B cell (primary cell): Measurements from ENCODE around the gene SLC12A1. TPM values are rescaled to one million over a fixed set of nuclear protein-coding genes. Genes with fewer than 3 reads are reported as not detected.
A peak's percentile ranks its signal among the peaks of the same experiment; 100 is the strongest.

Source experiments
- ATAC-seq: fragments of 200-7000 bp; cut with Tn5 transposase; one replicate; pipeline ENCODE4 v1.10.0; 2021; ENCODE audit warnings: low read depth, mild to moderate bottlenecking, moderate number of reproducible peaks, moderate library complexity
- CTCF ChIA-PET: fragments of 350-600 bp; sonication (Branson Sonifier 250); formaldehyde crosslinking; loops from one replicate; lab custom pipeline; 2021; ENCODE audit warnings: antibody characterized with exemption, inconsistent platforms; lab: Charles Lee
- POLR2A ChIA-PET: fragments of 350-600 bp; sonication (Branson Sonifier 250); formaldehyde crosslinking; loops from one replicate; lab custom pipeline; 2021; ENCODE audit warnings: antibody characterized with exemption; lab: Charles Lee
- DNase-seq: peaks from one replicate; pipeline ENCODE4 v3.0.0; 2013
- H2AFZ ChIP-seq: 2 replicates; pipeline ENCODE4 v1.6.1; 2012; ENCODE audit warnings: mild to moderate bottlenecking, low read depth, low read length; ENCODE audit not compliant: insufficient read depth, poor library complexity, severe bottlenecking
- H3K27ac ChIP-seq, 2 donors: 1 replicate in 1 of 2; 2 replicates in 1 of 2; pipeline ENCODE4 v1.5.1; 2012 to 2013; ENCODE audit warnings: low read length in 2 of 2, mild to moderate bottlenecking in 2 of 2, moderate library complexity in 1 of 2
- H3K27me3 ChIP-seq, 4 experiments: fragments of 200-600 bp in 1 of 4; sonication (generic) in 1 of 4; replicated peaks in 1 of 4; 1 replicate in 2 of 4; 2 replicates in 2 of 4; pipeline versions ENCODE4 v1.6.1 to v1.7.0; 2013 to 2016; ENCODE audit warnings: low read length in 3 of 4, mild to moderate bottlenecking in 2 of 4, mixed read lengths in 1 of 4, moderate library complexity in 1 of 4; ENCODE audit not compliant: insufficient read depth in 4 of 4, control insufficient read depth in 3 of 4; ENCODE audit errors: control extremely low read depth in 1 of 4
- H3K36me3 ChIP-seq, 2 experiments: replicated peaks in 1 of 2; 1 replicate in 1 of 2; 2 replicates in 1 of 2; pipeline versions ENCODE4 v1.6.1 to v1.7.1; 2013; ENCODE audit warnings: low read length in 1 of 2; ENCODE audit not compliant: insufficient read depth in 2 of 2, control insufficient read depth in 1 of 2; ENCODE audit errors: control extremely low read depth in 1 of 2, extremely low read depth in 1 of 2
- H3K4me1 ChIP-seq, 2 donors: fragments of 200-600 bp in 1 of 2; sonication (generic) in 1 of 2; 1 replicate in 1 of 2; 2 replicates in 1 of 2; pipeline versions ENCODE4 v1.5.1 to v1.6.1; 2013 to 2017; ENCODE audit warnings: low read length in 2 of 2; ENCODE audit not compliant: control insufficient read depth in 2 of 2, insufficient read depth in 2 of 2
- H3K4me2 ChIP-seq: replicated peaks from 2 replicates; pipeline ENCODE3; 2012; ENCODE audit warnings: mild to moderate bottlenecking, low read depth, low read length; ENCODE audit not compliant: poor library complexity, severe bottlenecking
- H3K4me3 ChIP-seq, 5 experiments: fragments of 200-600 bp in 1 of 5; sonication (generic) in 1 of 5; 1 replicate in 3 of 5; 2 replicates in 2 of 5; pipeline versions ENCODE4 v1.5.1 to v1.7.0; 2011 to 2016; ENCODE audit warnings: low read length in 4 of 5, mild to moderate bottlenecking in 4 of 5, low read depth in 2 of 5, control low read depth in 1 of 5, moderate library complexity in 1 of 5; ENCODE audit not compliant: insufficient read depth in 1 of 5; ENCODE audit errors: control extremely low read depth in 1 of 5, extremely low read depth in 1 of 5
- H3K79me2 ChIP-seq: fragments of 200-600 bp; sonication (generic); one replicate; pipeline ENCODE4 v1.6.0; 2016; ENCODE audit warnings: low read length; ENCODE audit not compliant: control insufficient read depth, insufficient read depth
- H3K9ac ChIP-seq: fragments of 200-600 bp; sonication (generic); 2 replicates; pipeline ENCODE4 v1.6.1; 2017; ENCODE audit warnings: mild to moderate bottlenecking, low read length, moderate library complexity
- H3K9me3 ChIP-seq, 3 donors: one replicate each; pipeline versions ENCODE4 v1.6.1 to v1.7.1; 2013; ENCODE audit warnings: low read length in 2 of 3; ENCODE audit not compliant: control insufficient read depth in 2 of 3, insufficient read depth in 1 of 3; ENCODE audit errors: control extremely low read depth in 1 of 3
- H4K20me1 ChIP-seq: 2 replicates; pipeline ENCODE4 v1.6.0; 2012; ENCODE audit warnings: mild to moderate bottlenecking, low read length; ENCODE audit not compliant: insufficient read depth, control insufficient read depth, poor library complexity, severe bottlenecking
- H3K27ac Mint-ChIP-seq: one replicate; pipeline ENCODE4 v1.8.0; 2021; ENCODE audit warnings: mixed read lengths
- H3K27me3 Mint-ChIP-seq: one replicate; pipeline ENCODE4 v1.8.0; 2021; ENCODE audit warnings: mixed read lengths
- H3K4me1 Mint-ChIP-seq: one replicate; pipeline ENCODE4 v1.8.0; 2021; ENCODE audit warnings: mixed read lengths
- H3K4me3 Mint-ChIP-seq: one replicate; pipeline ENCODE4 v1.8.0; 2021; ENCODE audit warnings: mixed read lengths
- H3K9me3 Mint-ChIP-seq: one replicate; pipeline ENCODE4 v1.8.0; 2022; ENCODE audit warnings: mixed read lengths; ENCODE audit not compliant: insufficient read depth
- CTCF ChIP-seq: fragments of 200-600 bp; IDR thresholded peaks from one replicate; pipeline ENCODE4 v1.8.0; 2022; ENCODE audit warnings: antibody characterized with exemption, mild to moderate bottlenecking
- EZH2 ChIP-seq: IDR thresholded peaks from 2 replicates; pipeline ENCODE4 v1.6.1; 2012; ENCODE audit warnings: borderline replicate concordance, low read depth, mild to moderate bottlenecking, moderate library complexity, low read length; ENCODE audit not compliant: insufficient read depth, poor library complexity, severe bottlenecking
- WGBS: methylation state at CpG from one replicate; pipeline ENCODE4 v1.1.5; 2013; ENCODE audit warnings: missing lambda C conversion rate; ENCODE audit not compliant: insufficient coverage; 5-methylcytosine and 5-hydroxymethylcytosine counted together
- intact Hi-C: fragments of 100-400 bp; cut with micrococcal nuclease; formaldehyde crosslinking; loops from one replicate; pipeline ENCODE4 v1.10.0; 2022
- polyA plus RNA-seq: library from polyadenylated mRNA; depleted of rRNA; stranded (reverse); fragments of >200 nt; gene quantifications from 2 replicates; pipeline ENCODE4 v1.2.3, GENCODE V29; 2012
- total RNA-seq, 2 donors: library from RNA; stranded (reverse); fragments of 120-200 nt in 1 of 2; gene quantifications; 1 replicate in 1 of 2; 2 replicates in 1 of 2; pipeline versions ENCODE4 v1.2.3 to v1.2.4, GENCODE V29; 2013 to 2022

The SLC12A1 gene
- total and polyA plus RNA-seq, 2 donors (not counting 1 experiment from before 2014, with no cell fraction given) = not detected

DNA sequence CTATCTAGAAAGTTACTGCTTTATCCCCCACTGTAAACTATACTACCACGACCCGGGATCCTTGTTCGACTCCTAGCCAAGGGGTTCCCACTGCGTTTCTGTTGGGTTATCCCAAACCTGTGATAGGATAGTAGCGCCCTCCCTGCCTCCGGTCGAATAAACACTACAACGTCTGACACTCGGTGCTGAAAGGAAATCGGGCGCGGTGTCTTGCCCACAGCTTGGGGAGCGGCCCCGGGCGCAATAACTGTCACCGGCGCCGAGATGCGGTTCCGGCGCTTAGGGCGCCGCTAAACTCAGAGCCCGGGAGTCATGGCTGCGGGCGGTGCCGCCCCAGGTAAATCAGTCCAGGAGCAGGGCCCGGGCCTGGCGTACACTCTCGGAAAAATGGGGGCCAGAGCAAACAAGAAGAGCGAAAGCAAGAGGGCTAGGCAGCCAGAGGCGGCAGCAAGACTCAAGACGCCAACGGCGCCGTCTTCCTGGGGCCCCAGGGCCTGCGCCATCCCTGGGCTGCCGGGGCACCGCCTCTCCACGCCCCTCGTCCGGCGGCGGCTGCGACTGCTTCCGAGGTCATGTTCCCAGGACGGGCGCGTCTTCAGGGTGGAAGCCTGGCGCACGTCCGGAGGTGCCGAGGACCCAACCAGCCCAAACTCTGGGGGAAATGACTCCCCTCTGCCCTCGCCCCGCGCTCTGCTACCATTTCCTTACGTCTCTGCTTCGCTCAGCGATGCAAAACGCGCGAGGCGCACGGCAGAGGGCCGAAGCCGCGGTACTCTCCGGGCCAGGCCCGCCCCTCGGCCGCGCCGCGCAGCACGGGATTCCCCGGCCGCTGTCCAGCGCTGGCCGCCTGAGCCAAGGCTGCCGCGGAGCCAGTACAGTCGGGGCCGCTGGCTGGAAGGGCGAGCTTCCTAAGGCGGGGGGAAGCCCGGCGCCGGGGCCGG is 125.0 kb downstream of the SLC12A1 start, which contains the start of gene DUT:
Gene DUT (plus strand): TSS at position 575 of the 941 bp plus-strand sequence. CDS start 87 bp downstream, at position 662.
- Histone ChIP-seq H2AFZ (peak within 1 kb of the TSS; percentile 84), H3K4me2 (peak within 1 kb of the TSS; percentile 90), H3K4me1 (peaks cover 15 to 17% of the 10 kb centered on the region in 2 donors), H3K9me3 (no peaks in the 10 kb centered on the region), H3K79me2 (no peaks in the 10 kb centered on the region), H3K36me3 (peaks cover 4 to 10% of the 10 kb centered on the region in 2 experiments), H3K9ac (peak within 1 kb of the TSS; percentile 82), H4K20me1 (no peaks in the 10 kb centered on the region), H3K4me3 (peak within 1 kb of the TSS; percentile 76 to 90 (median 77)), H3K27me3 (no peaks in the 10 kb centered on the region), H3K27ac (peak within 1 kb of the TSS; percentile 83 to 90)
- CTCF ChIA-PET = no interaction called here
- under 1% methylated on average over 83 of the region's 89 CpGs for WGBS
- H3K4me3 Mint-ChIP-seq = peak within 1 kb of the TSS; percentile 94
- H3K27ac Mint-ChIP-seq = peak within 1 kb of the TSS; percentile 95
- H3K4me1 Mint-ChIP-seq = peaks cover 25% of the 10 kb centered on the region
- DNase-seq = peak; percentile 89
- TF ChIP-seq CTCF (no peak), EZH2 (no peak)
- ATAC-seq = peak; percentile 78
- no peaks in the 10 kb centered on the region for H3K27me3 Mint-ChIP-seq
- no peaks in the 10 kb centered on the region for H3K9me3 Mint-ChIP-seq
- intact Hi-C loops = loop anchor here (1.0 to 2.0 kb wide), 4 partner anchors 152 to 1290 kb away; partner anchors contain the start of genes CEP152, DTWD1, FAM227B and MYEF2
- POLR2A ChIA-PET = interaction anchor here (0.6 kb wide), 1 partner anchor 484 kb away, joined by 3 read pairs; no protein-coding TSS in a partner anchor
